Measurements from ENCODE around the gene ZDHHC17. TPM values are rescaled to one million over a fixed set of nuclear protein-coding genes. Genes with fewer than 3 reads are reported as not detected.

Gene ZDHHC17
- total and polyA plus RNA-seq, 2 of the 13 experiments (the other 11 are each of a cell fraction or from before 2014, with no cell fraction given) = 36.7 to 38.5 TPM

- TF ChIP-seq ZHX2 (IDR thresholded peaks at IDR 0.05; ENCODE audit: low read depth) = no peak
- TF ChIP-seq ZHX2 (CRISPR knock-in tag; IDR thresholded peaks at IDR 0.05; ENCODE audit: borderline replicate concordance) = no peak
Measured at GRCh38 chr12:76714861-76715260, 49.1 kb upstream of the ZDHHC17 start (continued).

GRCh38 chr12:76715332-76715731 lies 48.6 kb upstream of the ZDHHC17 start:
- Histone ChIP-seq H3K36me3 (replicated peaks in 1 of 2; ENCODE audit: control insufficient read depth in 1 of 2, insufficient read depth in 2 of 2, low read length in 2 of 2) (no peaks in the 10 kb centered on the region), H4K20me1 (ENCODE audit: insufficient read depth, low read length) (no peaks in the 10 kb centered on the region), H3K27ac (ENCODE audit: extremely low read length, insufficient read depth, low read length) (no peak overlapping the region), H2AFZ (ENCODE audit: low read length) (no peak overlapping the region), H3K27me3 (ENCODE audit: control insufficient read depth in 1 of 2, insufficient read depth in 2 of 2, low read length in 2 of 2) (no peaks in the 10 kb centered on the region), H3K4me3 (replicated peaks in 1 of 3; ENCODE audit: insufficient read depth in 1 of 3, low read depth in 2 of 3, low read length in 3 of 3) (no peak overlapping the region), H3K4me2 (ENCODE audit: low read depth, low read length) (no peak overlapping the region), H3K9me3 (ENCODE audit: low read length) (no peaks in the 10 kb centered on the region), H3K79me2 (ENCODE audit: insufficient read depth, low read length) (no peaks in the 10 kb centered on the region), H3K9ac (ENCODE audit: insufficient read depth, low read depth, low read length) (no peak overlapping the region), H3K4me1 (ENCODE audit: insufficient read depth, low read length) (no peaks in the 10 kb centered on the region)
- FAIRE-seq (no peak), DNase-seq (ENCODE audit: low spot score) (no peak), ATAC-seq (no peak)
- intact Hi-C loops (cut with micrococcal nuclease; ENCODE audit: unreplicated experiment) (no loop called here), in situ Hi-C loops (cut with HindIII; ENCODE audit: extremely low pct_ligation_motif_present, low pct_unique_long_range_greater_than_20kb) (no loop called here)
- WGBS (ENCODE audit: low lambda C conversion rate) = 40% methylated on average over 3 of the region's 3 CpGs
- POLR2A ChIA-PET = no interaction called here
- no TSS peak for BruUV-seq (replicated peaks)
- CTCF ChIA-PET (ENCODE audit: low intra/inter-chr PET ratio, low total read pairs) = no interaction called here
- no peak for TF ChIP-seq ARID5B (CRISPR knock-in tag; IDR thresholded peaks at IDR 0.05)
- no peak for TF ChIP-seq LCORL (IDR thresholded peaks at IDR 0.05)
- no peak for TF ChIP-seq LCORL (CRISPR knock-in tag; IDR thresholded peaks at IDR 0.05)
- no peak for TF ChIP-seq ZNF563 (CRISPR knock-in tag; IDR thresholded peaks at IDR 0.05)
- no peak for TF ChIP-seq THYN1 (CRISPR knock-in tag; IDR thresholded peaks at IDR 0.05; ENCODE audit: borderline replicate concordance, low read depth)
- no peak for TF ChIP-seq NFE2 (CRISPR knock-in tag; IDR thresholded peaks at IDR 0.05)
- TF ChIP-seq FOXK1 (CRISPR knock-in tag; IDR thresholded peaks at IDR 0.05; ENCODE audit: borderline replicate concordance, low read depth) = no peak
- TF ChIP-seq TCF7 (IDR thresholded peaks at IDR 0.05; ENCODE audit: low read depth) = no peak
- no peak for TF ChIP-seq ZNF878 (CRISPR knock-in tag; IDR thresholded peaks at IDR 0.05)
- TF ChIP-seq DNMT1 (CRISPR knock-in tag; IDR thresholded peaks at IDR 0.05) = no peak
- TF ChIP-seq EHMT2 (IDR thresholded peaks at IDR 0.05; ENCODE audit: borderline replicate concordance, low read depth, low read length) = no peak
- no peak for TF ChIP-seq MIER3 (CRISPR knock-in tag; IDR thresholded peaks at IDR 0.05; ENCODE audit: borderline replicate concordance)

Data from HepG2 (cell line).